NOMO-1 treated with dmso at 0.1 percent for 144 hours (cell line): ENCODE results near the gene MEIOC.

Source experiments
- DNase-seq: peaks from one replicate; lab custom pipeline; 2025; ENCODE audit not compliant: unreplicated experiment; lab: John Stamatoyannopoulos, UW

Gene MEIOC

DNA sequence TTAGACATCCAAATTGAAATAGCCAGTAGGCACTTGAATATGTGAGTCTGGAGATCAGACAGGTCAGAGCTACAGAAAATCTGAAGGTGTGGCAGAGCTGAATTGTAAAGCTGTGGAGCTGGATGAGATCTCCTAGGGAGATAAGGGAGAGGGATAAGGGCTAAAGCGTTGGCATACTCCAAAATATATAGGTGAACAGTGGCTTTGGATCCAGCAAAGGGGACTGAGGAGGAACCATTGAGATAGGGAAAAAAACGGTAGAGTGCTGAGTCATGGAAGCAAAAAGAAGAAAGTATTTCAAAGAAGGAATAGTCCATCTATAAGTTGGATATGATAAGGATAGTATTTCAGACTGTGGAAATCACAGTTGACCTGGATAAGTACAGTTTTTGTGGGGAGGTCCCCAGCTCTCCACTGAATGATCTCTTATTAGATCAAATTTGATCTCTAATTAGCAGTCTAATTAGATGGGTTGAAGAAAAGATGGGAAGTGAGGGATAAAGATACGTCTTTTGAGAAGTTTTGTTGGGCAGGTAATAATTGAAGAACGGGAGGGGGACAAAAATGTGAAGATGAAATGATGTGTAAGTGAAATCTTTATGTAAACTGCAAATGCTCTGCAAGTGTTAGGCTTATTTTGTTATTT lies 51.6 kb downstream of the MEIOC start:
- DNase-seq, result no peak

DNA sequence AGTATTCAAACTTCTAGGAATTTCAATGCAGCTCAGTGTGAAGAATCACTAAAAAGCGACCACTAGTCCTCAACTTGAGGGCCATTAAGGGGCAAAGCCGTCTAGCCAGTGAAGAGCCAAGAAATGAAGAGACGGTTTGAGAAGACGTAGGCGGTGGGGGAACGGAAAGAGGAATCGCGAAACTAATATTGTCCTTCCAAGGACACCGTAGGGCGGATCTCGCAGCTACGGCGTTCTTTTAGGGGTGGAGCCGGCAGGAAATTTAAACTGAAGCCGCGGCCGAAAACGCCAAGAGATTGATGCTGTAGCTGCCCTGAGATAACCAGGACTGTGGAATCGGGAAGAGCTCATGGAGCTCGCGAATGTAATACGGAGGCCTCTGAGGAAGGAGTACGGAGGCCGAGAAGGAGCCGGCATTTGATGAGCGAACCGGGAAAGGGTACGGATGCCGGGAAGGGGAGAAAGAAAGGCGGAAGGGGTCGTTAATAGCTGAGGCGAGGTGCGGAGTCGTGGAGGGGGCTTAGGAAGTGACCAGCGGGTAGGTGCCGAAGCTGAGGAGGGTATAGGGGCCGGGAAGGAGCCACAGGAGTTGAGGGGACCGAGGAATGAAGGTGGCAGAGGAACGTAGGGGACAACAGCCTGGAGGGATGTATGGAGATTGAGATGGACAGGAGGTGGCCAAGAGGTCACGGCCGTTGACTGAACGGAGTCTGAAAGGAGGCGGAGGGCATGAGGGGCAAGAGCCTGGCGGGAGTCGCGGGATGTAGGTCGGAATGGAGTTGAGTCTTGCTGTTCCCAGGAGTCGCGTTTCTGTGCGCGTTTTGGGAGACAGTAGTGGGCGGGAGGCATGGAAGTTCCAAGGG lies 52.4 kb downstream of the MEIOC start, which contains the start of gene DBF4B:
DBF4B (plus strand) TSS at position 265 of the 863 bp plus-strand sequence; CDS start at position 421, 156 bp downstream.
- DNase-seq, result peak; percentile 90

DNA sequence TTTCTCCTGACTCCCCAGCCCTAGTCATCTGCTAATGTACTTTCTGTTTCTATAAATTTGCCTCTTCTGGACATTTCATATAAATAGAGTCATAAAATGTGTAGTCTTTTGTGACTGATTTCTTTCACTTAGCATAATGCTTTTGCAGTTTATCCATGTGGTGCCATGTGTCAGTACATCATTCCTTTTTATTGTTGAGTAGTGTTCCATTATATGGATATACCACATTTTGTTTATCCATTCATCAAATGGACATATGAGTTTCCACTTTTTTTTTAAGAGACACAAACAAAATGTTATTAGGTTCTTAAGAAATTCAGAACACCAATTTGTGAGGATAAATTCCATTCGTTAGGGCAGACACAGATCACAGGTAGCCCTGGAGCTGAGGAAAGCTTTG lies 63.2 kb downstream of the MEIOC start:
- DNase-seq, result no peak

DNA sequence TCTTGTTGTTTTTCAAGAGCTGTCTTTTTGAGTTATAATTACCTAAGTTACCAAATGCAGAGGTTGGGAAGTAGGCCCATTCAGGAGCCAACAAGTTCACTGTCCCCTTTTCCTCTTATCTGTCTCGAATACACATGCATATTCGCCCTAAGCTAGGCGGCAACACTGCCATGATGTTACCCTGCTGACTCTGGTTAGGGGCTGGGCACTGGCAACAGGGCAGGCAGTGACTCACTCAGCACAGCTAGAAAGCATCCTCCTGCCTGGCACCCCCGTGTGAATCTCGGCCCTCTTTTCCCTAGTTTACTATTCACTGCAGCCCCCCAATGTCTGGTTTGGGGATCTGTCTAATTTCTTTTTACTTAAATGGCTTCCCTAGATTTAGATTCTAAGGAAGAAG lies 66.0 kb downstream of the MEIOC start:
- no peak for DNase-seq
